Measurements from ENCODE around the gene IGLL5.

GRCh38 chr22:22915670-22916035 lies 28.0 kb downstream of the IGLL5 start:
- TF ChIP-seq POLR2A (IDR thresholded peaks at IDR 0.05) (no peak), CTCF (IDR thresholded peaks at IDR 0.05) (no peak)

All from Peyer's patch (tissue), 4 donors.